NCI-H2081 treated with DMSO at 0.1 percent for 48 hours (cell line): ENCODE data around the gene ULK4.
"Not testable (repeated sequence)": the region's sequence is repeated elsewhere in the genome, so short reads cannot be mapped to it uniquely, and the experiment has no call there.

Source experiments
- DNase-seq: peaks from one replicate; lab custom pipeline; 2025; lab: John Stamatoyannopoulos, UW

ULK4 gene

DNA sequence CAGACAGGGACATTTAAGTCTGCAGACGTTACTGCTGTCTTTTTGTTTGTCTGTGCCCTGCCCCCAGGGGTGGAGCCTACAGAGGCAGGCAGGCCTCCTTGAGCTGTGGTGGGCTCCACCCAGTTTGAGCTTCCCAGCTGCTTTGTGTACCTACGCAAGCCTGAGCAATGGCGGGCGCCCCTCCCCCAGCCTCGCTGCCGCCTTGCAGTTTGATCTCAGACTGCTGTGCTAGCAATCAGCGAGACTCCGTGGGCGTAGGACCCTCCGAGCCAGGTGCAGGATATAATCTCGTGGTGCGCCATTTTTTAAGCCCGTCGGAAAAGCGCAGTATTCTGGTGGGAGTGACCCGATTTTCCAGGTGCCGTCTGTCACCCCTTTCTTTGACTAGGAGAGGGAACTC, 314.2 kb downstream of the ULK4 start:
- DNase-seq, result not testable (repeated sequence)

DNA sequence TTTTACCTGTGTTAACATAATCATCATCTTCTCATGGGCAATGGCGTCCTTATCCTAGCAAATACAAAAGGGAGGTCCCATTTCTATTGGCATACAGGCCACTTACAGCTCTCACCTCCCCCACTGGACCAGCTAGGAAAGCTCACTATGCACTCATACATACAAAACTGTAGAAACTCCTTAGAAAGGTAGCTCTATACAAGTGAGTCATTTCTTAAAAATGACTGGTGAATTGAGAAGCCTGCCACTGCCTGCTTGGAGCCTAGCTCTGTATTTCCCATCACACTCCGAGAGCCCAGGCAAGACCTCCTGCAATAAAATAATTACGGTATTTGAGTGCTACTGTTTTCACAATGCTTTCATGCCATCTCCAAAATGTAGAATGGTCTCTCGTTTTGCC, 321.8 kb downstream of the ULK4 start:
- DNase-seq, result no peak

DNA sequence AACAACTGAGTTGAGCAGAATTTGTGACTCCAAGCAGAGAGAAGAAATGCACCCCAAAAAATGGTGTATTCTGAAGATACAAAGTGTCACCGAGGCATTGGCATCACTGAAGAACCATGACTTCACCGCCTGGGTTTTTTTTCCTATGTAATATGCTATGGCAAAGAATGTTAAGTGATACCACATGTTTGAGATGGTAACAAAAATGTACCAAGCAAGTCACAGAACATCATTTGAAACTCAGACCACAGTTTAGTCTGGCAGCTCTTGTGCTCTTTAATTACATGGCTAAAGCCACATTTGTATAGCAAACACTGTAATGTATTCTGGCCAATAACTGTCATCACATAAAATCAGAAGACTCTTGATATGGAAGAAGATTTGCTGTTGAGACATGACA, 323.5 kb downstream of the ULK4 start:
- DNase-seq, result no peak

DNA sequence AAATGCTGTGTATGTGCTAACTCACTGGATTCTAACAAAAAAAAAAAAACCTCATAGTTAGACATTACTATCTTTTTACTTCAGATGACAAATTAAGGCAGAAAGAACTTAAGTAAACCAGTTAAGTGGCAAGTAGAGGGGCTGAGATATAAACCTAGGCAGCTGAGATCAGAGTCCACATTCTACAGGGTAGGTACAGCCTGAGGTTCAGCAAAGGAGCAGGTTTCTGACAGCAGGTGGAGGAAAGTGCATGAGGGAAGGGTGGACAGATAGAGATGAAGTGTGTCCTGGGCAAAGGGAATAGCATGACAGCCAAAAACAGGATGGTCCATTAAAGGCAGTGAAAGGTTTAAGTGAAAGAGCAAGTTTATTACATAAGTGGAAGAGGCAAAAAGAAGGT, 329.2 kb downstream of the ULK4 start:
- no peak for DNase-seq

DNA sequence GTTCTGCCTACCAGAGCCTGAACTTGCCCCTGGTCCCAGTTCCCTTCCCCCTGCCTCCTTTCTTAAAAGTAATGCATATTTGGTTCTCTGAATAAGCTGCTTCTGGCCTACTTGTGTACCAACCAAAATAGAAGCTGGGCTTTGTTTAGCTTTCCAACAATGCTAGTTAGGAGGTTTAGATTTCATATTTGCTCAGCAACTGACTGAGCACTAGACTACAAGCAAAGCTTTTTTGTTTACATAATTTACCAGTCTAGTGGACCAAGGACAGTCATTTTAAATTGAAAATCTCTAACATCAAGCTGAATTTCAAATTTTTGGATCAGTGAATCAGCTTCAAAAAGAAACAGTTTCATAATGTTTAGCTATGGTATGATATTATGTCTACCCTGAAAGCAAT, 331.2 kb downstream of the ULK4 start:
- DNase-seq, result no peak

- no peak for DNase-seq
Measured at GRCh38 chr3:41629986-41630385, 331.9 kb downstream of the ULK4 start.

DNA sequence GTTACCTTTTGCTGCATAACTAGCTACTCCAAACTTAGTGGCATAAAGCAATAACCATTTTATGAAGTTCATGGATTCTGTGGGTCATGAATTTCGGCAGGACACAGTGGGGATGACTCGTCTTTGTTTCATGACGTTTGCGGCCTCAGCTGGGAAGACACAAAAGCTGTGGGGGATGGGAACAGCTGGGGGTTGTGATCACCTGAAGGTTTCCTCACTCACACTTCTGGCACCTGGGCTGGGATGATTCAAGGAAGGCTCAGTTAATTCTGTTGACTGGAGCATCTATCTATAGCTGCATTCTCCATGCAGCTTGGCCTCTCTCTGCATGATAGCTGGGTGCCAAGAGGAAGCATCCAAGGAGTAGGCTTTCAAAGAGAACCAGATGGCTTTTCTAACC, 332.8 kb downstream of the ULK4 start:
- no peak for DNase-seq

DNA sequence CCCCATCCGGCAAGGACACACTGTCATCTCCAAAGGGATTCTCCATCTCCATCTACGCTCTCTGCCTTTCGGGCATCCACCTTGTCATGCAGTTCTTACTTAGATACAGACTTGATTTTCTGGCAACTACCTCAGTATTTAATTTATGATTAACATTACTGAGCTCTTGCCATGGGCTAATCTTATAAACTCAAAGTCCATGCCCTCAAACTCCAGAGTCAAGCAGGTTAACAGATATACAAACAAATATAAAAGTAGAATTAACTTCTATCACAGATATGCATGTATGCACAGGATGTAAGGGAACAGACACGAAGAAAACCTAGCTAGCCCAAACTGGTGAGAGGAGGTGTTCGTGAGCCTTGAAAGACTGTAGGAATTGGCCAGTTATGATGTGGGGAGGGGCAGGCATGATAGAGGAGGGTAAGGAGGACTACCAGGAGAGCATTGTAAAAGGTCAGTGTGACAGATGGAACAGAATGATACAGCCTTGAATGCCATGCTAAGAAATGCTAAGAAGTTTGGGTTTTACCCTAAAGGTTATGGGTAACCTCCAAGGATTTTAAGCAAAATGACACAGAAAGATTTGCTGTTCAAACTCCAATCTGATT, 334.3 kb downstream of the ULK4 start:
- DNase-seq, result no peak

GRCh38 chr3:41612853-41613252, 349.1 kb downstream of the ULK4 start:
- DNase-seq, result no peak

- no peak for DNase-seq
Measured at GRCh38 chr3:41611008-41611407, 350.9 kb downstream of the ULK4 start.

- no peak for DNase-seq
Measured at GRCh38 chr3:41608347-41608746, 353.6 kb downstream of the ULK4 start.

- no peak for DNase-seq
Measured at GRCh38 chr3:41603807-41604206, 358.1 kb downstream of the ULK4 start.

DNA sequence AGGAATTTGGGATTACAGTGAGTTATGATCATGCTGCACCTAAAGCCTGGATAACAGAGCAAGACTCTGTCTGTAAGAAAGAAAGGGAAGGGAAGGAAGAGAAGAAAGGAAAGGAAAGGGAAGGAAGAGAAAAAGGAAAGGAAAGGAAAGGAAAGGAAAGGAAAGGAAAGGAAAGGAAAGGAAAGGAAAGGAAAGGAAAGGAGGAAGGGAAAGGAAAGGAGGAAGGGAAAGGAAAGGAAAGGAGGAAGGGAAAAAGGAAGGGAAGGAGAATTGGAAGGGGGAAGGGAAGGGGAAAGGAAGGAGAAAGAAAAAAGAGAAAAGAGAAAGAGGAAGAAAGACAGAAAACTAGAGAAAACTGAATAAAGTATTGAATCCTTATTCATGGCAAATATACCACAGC, 359.8 kb downstream of the ULK4 start:
- DNase-seq, result no peak

DNA sequence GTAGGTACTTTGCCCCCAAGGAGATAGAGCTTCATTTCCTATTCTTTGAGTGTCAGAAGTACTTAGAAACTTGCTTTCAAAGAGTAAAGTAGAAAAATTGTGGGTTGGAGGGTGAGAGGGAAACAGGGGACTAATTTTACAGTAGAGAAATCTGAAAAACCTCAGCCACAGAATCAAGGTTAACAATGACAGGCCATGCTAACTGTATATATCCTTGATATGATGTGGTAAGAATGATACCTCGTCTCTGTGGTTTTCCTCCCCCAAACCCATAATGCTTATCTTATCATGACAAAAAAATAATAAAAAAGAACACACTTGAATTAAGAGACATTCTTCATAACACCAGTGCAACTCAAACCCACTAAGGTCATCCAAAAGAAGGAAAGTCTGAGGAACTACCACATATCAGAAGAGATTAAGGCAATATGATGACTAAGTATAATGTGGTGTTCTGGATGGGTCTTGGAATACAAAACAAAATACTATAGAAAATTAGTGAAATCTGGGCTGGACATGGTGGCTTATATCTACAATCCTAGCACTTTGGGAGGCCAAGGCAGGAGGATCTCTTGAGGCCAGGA, 360.4 kb downstream of the ULK4 start:
- no peak for DNase-seq

GRCh38 chr3:41600616-41601015, 361.3 kb downstream of the ULK4 start:
- DNase-seq, result no peak

GRCh38 chr3:41599127-41599484, 362.8 kb downstream of the ULK4 start:
- no peak for DNase-seq

DNA sequence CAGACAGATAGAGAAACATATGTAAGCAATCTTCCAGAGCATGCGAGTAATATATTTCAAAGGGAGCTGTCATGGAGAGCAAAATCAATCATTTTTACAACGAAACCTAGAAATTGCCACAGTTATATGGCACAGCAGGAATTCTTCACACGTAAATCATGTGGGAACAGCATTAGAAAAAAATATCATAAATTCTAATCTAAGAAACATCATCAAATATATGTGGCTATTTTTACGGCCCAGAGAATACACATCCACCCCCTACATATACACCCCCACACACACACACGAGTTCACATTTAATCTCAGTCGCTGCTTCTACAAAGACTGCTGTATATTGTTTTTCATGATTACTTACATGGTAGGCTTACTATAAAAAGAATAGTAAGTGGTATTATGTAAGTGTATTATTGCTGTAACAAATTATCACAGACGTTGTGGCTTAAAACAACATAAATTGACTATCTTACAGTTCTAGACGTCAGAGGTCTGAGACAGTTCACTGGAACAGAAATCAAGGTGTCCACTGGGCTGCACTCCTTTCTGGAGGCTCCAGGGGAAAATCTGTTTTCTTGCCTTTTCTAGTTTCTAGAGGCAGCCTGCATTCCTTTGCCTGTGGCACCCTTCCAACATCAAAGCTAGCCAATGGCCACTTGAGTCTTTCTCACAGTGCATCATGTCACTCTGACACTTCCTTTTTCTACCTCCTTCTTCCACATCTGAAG, 363.3 kb downstream of the ULK4 start:
- DNase-seq, result no peak

DNA sequence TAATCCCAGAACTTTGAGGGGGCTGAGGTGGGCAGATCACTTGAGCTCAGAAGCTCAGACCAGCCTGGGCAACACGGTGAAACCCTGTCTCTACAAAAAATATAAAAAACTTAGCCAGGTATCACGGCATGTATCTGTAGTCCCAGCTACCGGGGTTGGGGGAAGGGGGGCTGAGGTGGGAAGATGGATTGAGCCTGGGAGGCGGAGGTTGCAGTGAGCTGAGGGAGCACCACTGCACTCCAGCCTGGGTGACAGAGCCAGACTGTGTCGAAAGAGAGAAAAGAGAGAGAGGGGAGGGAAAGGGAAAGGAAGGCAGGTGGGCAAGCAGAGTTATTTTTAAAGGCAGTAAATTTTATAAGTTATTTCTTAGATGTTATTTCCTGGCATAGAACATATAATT, 368.1 kb downstream of the ULK4 start:
- DNase-seq, result no peak

DNA sequence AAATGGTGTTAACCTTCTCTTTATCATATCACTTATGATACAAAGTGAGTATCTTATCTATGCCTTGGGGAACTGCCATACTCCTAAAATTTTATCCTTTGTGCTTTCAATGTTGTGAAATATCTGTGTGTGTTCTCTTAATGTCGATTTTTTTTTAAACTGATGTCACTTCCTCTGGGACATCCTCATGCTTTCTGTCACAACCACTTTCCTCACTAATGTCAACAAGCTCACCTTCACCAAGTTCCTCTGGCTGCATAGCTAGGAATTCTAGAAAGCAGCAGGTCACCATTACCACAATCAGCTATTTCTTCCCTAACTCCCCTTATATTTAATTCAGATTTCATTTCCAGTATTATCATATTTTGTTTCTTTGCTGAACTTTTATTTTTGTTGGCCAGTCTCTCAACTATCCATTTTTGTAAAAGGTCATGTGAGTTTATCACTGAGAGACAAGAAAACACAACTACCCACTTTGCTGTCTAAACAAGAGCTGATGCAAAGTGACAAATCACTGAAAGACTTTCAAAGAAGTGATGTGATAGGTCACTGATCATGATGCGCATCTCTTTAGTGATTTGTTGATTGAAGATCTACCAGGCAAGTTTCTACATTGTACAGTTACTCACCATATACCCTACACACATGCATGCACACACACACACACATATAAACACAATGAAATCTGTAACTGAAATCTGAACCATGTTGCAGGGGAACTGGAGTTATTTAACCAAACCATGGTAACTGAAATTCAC, 369.0 kb downstream of the ULK4 start:
- no peak for DNase-seq

GRCh38 chr3:41583014-41583413, 378.9 kb downstream of the ULK4 start:
- no peak for DNase-seq

GRCh38 chr3:41581700-41582099, 380.2 kb downstream of the ULK4 start:
- DNase-seq, result no peak

DNA sequence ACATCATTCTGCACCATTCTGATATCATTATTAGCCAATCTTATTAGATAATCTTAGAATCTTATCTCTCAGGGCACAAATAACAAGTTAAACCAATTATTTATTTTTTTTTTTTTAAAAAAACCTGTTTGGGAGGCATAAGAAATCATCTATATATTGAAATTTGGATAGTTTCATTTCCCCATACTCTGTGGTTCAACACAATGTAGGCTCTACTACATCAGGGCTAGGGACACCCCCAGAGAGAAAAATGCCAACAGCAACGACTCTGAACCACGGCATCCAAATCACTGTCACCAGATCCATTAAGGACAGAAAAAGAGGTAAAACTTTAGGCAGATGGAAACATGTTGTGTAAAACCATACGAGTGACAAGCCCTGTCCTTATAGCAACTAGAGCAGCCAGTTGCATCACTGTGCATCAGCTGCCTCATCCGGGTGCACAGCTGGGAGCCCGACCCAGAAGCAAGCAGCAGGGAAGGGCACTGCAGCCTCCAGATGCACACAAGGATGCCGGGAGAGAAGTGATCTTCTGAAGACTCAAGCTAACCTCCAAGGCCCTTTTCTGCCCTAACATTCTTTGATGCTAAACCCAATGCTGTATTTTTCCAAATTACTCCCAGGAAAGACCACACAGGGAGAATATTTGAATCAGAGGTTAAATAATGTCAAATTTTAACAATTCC, 381.5 kb downstream of the ULK4 start:
- DNase-seq, result no peak
